Activated naive CD8-positive, alpha-beta T cell treated with anti-CD3 and anti-CD28 coated beads, Interleukin-2, amount 50 U/mL, for 24 hours (primary cell): ENCODE measurements around the gene RPS6KA5.
A peak's percentile ranks its signal among the peaks of the same experiment; 100 is the strongest.
"Not testable (repeated sequence)": the region's sequence is repeated elsewhere in the genome, so short reads cannot be mapped to it uniquely, and the experiment has no call there.

Experiments used
- ATAC-seq: fragments of 150-1000 bp; cut with Tn5 transposase; one replicate; pipeline ENCODE4 v1.10.0; 2021
- DNase-seq: peaks from one replicate; pipeline ENCODE4 v3.0.0; 2021
- H3K27ac Mint-ChIP-seq: one replicate; pipeline ENCODE4 v1.8.0; 2021; ENCODE audit warnings: mild to moderate bottlenecking, mixed read lengths
- H3K27me3 Mint-ChIP-seq: one replicate; pipeline ENCODE4 v1.8.0; 2021; ENCODE audit warnings: mixed read lengths
- H3K36me3 Mint-ChIP-seq: one replicate; pipeline ENCODE4 v1.8.0; 2021; ENCODE audit warnings: low read depth, mixed read lengths
- H3K4me1 Mint-ChIP-seq: one replicate; pipeline ENCODE4 v1.8.0; 2021; ENCODE audit warnings: mixed read lengths
- H3K4me3 Mint-ChIP-seq: one replicate; pipeline ENCODE4 v1.8.0; 2021; ENCODE audit warnings: mild to moderate bottlenecking, moderate library complexity, mixed read lengths
- H3K9me3 Mint-ChIP-seq: one replicate; pipeline ENCODE4 v1.8.0; 2021; ENCODE audit warnings: mixed read lengths

Gene RPS6KA5

GRCh38 chr14:90890322-90891020 lies 170.0 kb downstream of the RPS6KA5 start:
- no peaks in the 10 kb centered on the region for H3K4me1 Mint-ChIP-seq
- no peak for DNase-seq
- H3K4me3 Mint-ChIP-seq: no peak overlapping the region
- H3K36me3 Mint-ChIP-seq: peaks cover 3% of the 10 kb centered on the region
- no peak overlapping the region for H3K27ac Mint-ChIP-seq
- H3K27me3 Mint-ChIP-seq: no peaks in the 10 kb centered on the region
- ATAC-seq: no peak
- no peaks in the 10 kb centered on the region for H3K9me3 Mint-ChIP-seq

DNA sequence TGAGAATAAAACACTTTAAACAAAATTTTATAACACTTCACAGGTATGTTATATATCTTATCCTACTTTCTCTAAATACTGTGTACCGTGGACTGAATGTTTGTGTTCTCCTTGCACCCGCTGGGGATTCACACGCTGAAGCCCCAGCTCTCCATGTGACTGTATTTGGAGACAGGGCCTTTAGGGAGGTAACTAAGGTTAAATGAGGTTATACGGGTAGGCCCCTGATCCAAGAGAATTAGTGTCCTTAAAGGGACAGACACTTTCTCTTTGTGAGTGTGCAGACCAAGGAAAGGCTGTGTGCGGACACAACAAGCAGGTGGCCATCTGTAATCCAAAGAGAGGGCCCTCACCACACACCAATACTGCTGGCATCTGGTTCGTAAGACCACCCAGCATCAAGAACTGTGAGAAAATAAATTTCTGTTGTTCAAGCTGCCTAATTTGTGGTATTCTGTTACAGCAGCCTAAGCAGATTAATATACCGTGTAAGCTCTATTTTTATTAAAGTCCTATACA lies 174.1 kb downstream of the RPS6KA5 start:
- no peaks in the 10 kb centered on the region for H3K4me1 Mint-ChIP-seq
- H3K27ac Mint-ChIP-seq: no peak overlapping the region
- peaks cover 22% of the 10 kb centered on the region for H3K36me3 Mint-ChIP-seq

DNA sequence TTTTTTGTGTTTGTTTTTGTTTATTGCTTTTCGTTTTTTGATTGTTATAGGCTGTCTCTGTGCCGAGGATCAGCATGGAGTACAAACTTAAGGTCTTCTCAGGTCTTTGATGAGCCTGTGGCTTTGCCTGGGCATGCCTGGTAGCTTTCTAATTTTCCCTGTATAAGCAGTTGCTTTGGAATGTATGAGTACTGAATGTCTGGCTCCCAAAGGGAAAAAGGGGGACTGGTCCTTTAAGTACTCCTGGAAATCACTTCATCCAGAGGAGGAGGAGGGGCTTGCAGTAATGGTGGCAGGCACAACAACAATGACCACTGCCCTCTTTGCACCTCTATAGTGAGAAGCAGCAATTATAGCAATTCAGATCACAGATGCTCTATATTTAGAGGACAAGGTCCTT lies 176.7 kb downstream of the RPS6KA5 start:
- Mint-ChIP-seq H3K4me3 (no peak overlapping the region), H3K36me3 (peaks cover 22% of the 10 kb centered on the region), H3K27me3 (no peaks in the 10 kb centered on the region), H3K4me1 (no peaks in the 10 kb centered on the region), H3K27ac (no peak overlapping the region), H3K9me3 (peaks cover 9% of the 10 kb centered on the region)
- no peak for ATAC-seq
- no peak for DNase-seq

More for the DNA sequence above, 174.1 kb downstream of the RPS6KA5 start:
- no peak for ATAC-seq
- no peak overlapping the region for H3K4me3 Mint-ChIP-seq
- H3K27me3 Mint-ChIP-seq: no peaks in the 10 kb centered on the region
- peaks cover 9% of the 10 kb centered on the region for H3K9me3 Mint-ChIP-seq
- DNase-seq: no peak

DNA sequence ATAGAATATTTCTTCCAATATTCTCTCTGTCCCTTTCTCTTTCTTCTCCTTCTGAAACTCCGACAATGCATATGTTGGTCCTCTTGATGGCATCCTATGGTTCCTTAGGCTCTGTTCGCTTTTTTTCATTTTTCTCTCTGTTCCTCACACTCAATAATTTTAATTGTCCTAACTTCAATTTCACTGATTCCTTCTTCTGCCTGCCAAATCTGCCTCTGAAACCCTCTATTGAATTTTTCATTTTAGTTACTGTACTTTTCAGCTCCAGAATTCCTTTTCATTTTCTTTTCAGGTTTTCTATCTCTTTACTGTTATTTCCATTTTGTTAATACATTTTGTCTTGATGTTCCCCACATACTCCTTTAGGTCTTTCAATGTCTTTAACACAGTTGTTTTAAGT lies 177.2 kb downstream of the RPS6KA5 start:
- Mint-ChIP-seq H3K27ac (no peak overlapping the region), H3K36me3 (peaks cover 19% of the 10 kb centered on the region), H3K9me3 (peaks cover 9% of the 10 kb centered on the region), H3K27me3 (no peaks in the 10 kb centered on the region), H3K4me1 (no peaks in the 10 kb centered on the region), H3K4me3 (no peak overlapping the region)
- ATAC-seq (no peak), DNase-seq (no peak)

DNA sequence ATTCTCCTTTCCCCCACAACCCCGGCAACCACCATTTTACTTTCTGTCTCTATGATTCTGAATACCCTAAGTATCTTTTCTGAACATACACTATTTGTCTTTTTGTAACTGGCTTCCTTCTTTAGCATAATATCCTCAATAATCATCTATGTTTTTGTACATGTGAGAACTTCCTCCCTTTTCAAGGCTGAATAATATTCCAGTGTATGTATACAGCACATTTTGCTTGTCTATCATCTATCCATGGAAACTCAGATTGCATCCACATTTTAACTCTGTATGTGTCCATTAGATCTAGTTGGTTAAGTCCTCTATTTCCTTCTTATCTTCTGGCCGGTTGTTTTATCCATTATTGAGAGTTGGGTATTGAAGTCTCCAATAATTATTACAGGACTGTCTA lies 180.2 kb downstream of the RPS6KA5 start:
- ATAC-seq (no peak), DNase-seq (no peak)
- H3K36me3 Mint-ChIP-seq: peaks cover 25% of the 10 kb centered on the region
- H3K27ac Mint-ChIP-seq: no peak overlapping the region
- H3K4me1 Mint-ChIP-seq: no peaks in the 10 kb centered on the region
- no peak overlapping the region for H3K4me3 Mint-ChIP-seq
- no peaks in the 10 kb centered on the region for H3K27me3 Mint-ChIP-seq
- peaks cover 9% of the 10 kb centered on the region for H3K9me3 Mint-ChIP-seq

GRCh38 chr14:90874599-90874998 lies 185.8 kb downstream of the RPS6KA5 start:
- no peak for ATAC-seq
- Mint-ChIP-seq H3K4me1 (peaks cover 5% of the 10 kb centered on the region), H3K27me3 (no peaks in the 10 kb centered on the region), H3K4me3 (no peak overlapping the region), H3K9me3 (no peaks in the 10 kb centered on the region), H3K36me3 (peaks cover 28% of the 10 kb centered on the region), H3K27ac (no peak overlapping the region)
- no peak for DNase-seq

DNA sequence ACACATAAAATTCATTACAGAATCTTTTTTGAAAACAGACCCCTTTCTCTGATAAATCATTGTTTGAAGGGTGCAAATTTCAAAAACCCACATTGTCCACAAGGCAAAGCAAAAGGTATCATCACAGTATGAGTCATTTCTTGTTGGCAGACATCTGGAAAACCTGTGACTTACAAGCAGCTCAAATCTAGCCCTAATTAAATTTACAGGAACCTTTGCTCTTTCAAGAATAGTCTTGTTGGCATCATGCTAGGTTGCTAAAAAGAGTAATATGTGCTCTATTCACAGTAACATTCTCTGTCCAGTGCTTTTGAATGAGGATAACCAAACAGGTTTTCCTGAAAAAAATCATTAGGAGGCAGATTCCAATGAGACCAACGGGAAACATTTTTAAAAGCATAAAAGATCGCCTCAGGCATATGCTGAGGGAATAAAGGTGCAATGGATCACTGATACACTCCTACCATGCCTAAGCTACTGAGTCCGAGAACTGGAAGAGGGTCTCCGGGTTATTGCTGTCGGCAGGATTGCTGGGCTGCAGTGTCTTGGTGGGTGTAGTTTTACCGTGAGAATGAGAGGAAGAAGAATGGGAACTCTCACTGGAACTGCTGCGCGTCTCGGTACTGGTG lies 188.7 kb downstream of the RPS6KA5 start:
- Mint-ChIP-seq H3K4me3 (no peak overlapping the region), H3K4me1 (peaks cover 5% of the 10 kb centered on the region), H3K27ac (no peak overlapping the region), H3K27me3 (no peaks in the 10 kb centered on the region), H3K9me3 (no peaks in the 10 kb centered on the region), H3K36me3 (peaks cover 22% of the 10 kb centered on the region)
- no peak for DNase-seq
- peak; percentile 46 for ATAC-seq

GRCh38 chr14:90870950-90871604 lies 189.4 kb downstream of the RPS6KA5 start:
- H3K27ac Mint-ChIP-seq: no peak overlapping the region

GRCh38 chr14:90867501-90867900 lies 192.9 kb downstream of the RPS6KA5 start:
- H3K27me3 Mint-ChIP-seq: no peaks in the 10 kb centered on the region
- H3K36me3 Mint-ChIP-seq: peaks cover 6% of the 10 kb centered on the region
- ATAC-seq: no peak
- H3K4me3 Mint-ChIP-seq: no peak overlapping the region
- H3K9me3 Mint-ChIP-seq: no peaks in the 10 kb centered on the region
- no peak for DNase-seq
- H3K4me1 Mint-ChIP-seq: peaks cover 5% of the 10 kb centered on the region
- H3K27ac Mint-ChIP-seq: no peak overlapping the region

More at GRCh38 chr14:90870950-90871604, 189.4 kb downstream of the RPS6KA5 start:
- H3K36me3 Mint-ChIP-seq: peaks cover 22% of the 10 kb centered on the region
- ATAC-seq (no peak), DNase-seq (no peak)
- H3K27me3 Mint-ChIP-seq: no peaks in the 10 kb centered on the region
- H3K4me3 Mint-ChIP-seq: no peak overlapping the region
- peaks cover 5% of the 10 kb centered on the region for H3K4me1 Mint-ChIP-seq
- H3K9me3 Mint-ChIP-seq: no peaks in the 10 kb centered on the region

DNA sequence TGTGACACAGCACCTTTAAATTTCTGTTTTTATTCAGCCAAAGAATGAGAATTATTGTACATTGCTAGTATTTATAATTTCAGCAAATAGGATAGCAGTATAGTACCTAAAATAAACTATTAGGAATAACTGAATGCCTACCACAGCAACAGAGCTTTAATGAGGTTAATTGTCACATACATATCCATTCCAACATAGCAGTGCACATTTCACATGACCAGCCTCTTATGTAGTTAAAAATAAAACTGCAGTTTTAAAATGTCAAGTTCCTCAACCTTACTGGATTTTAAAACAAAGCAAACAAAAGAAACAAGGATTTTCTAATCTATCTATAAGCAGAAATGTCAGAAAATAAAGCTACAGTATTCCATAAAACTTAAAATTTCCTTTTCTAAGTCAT lies 193.6 kb downstream of the RPS6KA5 start:
- Mint-ChIP-seq H3K4me1 (peaks cover 5% of the 10 kb centered on the region), H3K27me3 (no peaks in the 10 kb centered on the region), H3K4me3 (no peak overlapping the region), H3K9me3 (no peaks in the 10 kb centered on the region), H3K27ac (no peak overlapping the region), H3K36me3 (peaks cover 8% of the 10 kb centered on the region)
- no peak for ATAC-seq
- no peak for DNase-seq

GRCh38 chr14:90864741-90865140 lies 195.7 kb downstream of the RPS6KA5 start:
- Mint-ChIP-seq H3K27me3 (no peaks in the 10 kb centered on the region), H3K4me3 (no peak overlapping the region), H3K36me3 (peaks cover 3% of the 10 kb centered on the region), H3K4me1 (no peaks in the 10 kb centered on the region), H3K9me3 (no peaks in the 10 kb centered on the region), H3K27ac (no peak overlapping the region)
- no peak for ATAC-seq
- no peak for DNase-seq

- Mint-ChIP-seq H3K9me3 (no peaks in the 10 kb centered on the region), H3K4me3 (no peak overlapping the region), H3K27me3 (no peaks in the 10 kb centered on the region), H3K4me1 (no peaks in the 10 kb centered on the region), H3K27ac (no peak overlapping the region), H3K36me3 (peaks cover 3% of the 10 kb centered on the region)
- ATAC-seq (no peak), DNase-seq (no peak)
Measured at GRCh38 chr14:90858511-90858910, 201.9 kb downstream of the RPS6KA5 start.

DNA sequence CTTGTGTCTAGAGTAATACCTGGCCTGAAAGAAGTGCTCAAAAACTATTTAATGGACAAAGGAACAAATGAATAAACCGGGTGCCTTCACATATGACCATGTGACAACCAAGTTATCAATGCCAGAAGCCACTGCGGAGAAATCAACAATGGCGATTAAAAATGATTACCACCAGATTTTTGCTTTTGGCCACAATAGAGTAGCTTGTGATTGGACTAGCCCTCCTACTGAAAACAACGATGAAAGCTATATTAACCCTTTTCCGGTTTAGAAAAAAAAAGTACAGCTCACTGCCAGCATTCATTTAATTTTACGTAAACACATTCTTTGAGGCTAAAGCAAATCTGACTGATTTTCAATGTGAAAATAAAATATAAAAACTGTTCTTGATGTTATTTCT lies 202.6 kb downstream of the RPS6KA5 start:
- H3K9me3 Mint-ChIP-seq: no peaks in the 10 kb centered on the region
- no peak for ATAC-seq
- no peaks in the 10 kb centered on the region for H3K4me1 Mint-ChIP-seq
- no peak overlapping the region for H3K27ac Mint-ChIP-seq
- H3K27me3 Mint-ChIP-seq: no peaks in the 10 kb centered on the region
- peaks cover 3% of the 10 kb centered on the region for H3K36me3 Mint-ChIP-seq
- no peak overlapping the region for H3K4me3 Mint-ChIP-seq
- DNase-seq: no peak

- not testable (repeated sequence) for H3K36me3 Mint-ChIP-seq, H3K4me1 Mint-ChIP-seq, H3K27me3 Mint-ChIP-seq, H3K9me3 Mint-ChIP-seq, ATAC-seq, H3K27ac Mint-ChIP-seq, H3K4me3 Mint-ChIP-seq, DNase-seq
Measured at GRCh38 chr14:90856115-90856514, 204.3 kb downstream of the RPS6KA5 start.

DNA sequence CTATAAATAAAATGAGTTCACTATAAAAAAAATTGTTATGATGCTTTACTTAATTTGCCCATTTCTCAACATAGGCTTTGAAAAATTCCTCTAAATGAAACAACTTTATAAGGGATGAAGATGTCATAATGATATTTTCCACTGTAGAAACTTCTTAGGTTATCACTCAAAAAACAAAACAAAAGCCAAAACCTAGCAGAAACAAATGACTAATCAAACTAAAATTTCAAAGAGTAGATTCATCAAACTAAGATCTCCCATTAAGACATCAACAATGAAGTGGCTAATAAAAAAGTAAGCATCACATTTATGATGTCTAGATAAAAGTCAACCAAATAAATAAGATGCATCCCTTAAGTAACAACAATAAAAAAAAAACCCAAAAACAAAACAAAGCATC lies 207.3 kb downstream of the RPS6KA5 start:
- H3K27ac Mint-ChIP-seq: no peak overlapping the region
- H3K4me1 Mint-ChIP-seq: no peaks in the 10 kb centered on the region
- H3K36me3 Mint-ChIP-seq: no peaks in the 10 kb centered on the region
- H3K4me3 Mint-ChIP-seq: no peak overlapping the region
- DNase-seq (no peak), ATAC-seq (no peak)
- no peaks in the 10 kb centered on the region for H3K9me3 Mint-ChIP-seq
- H3K27me3 Mint-ChIP-seq: no peaks in the 10 kb centered on the region
